HG03432 (cell line): ENCODE data around the gene PRR36.
A peak's percentile ranks its signal among the peaks of the same experiment; 100 is the strongest.

Experiments used
- ATAC-seq: cut with Tn5 transposase; IDR thresholded peaks from one replicate; pipeline ENCODE4 v1.9.1; 2021; ENCODE audit warnings: mild to moderate bottlenecking, moderate library complexity; ENCODE audit not compliant: unreplicated experiment

The PRR36 gene

DNA sequence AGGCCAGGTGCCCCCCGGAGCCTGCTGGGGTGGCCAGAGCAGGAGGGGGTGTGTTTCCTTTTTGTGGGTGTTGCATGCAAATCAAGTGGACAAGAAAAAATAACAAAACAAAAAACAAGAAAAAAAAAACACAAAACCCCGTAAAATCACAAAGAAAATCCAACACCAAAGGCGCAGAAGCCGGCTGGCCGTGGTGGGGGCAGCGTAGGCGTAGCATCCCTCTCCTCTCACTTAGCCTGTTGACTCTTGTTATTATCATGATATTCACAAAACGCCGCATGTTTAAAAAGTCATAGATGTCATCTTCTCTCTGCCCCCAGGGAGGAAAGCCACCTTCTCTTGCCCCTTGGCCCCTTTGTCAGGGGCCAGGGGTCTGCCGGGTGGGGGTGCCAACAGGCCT is 39.5 kb upstream of the PRR36 start:
- no peak for ATAC-seq

DNA sequence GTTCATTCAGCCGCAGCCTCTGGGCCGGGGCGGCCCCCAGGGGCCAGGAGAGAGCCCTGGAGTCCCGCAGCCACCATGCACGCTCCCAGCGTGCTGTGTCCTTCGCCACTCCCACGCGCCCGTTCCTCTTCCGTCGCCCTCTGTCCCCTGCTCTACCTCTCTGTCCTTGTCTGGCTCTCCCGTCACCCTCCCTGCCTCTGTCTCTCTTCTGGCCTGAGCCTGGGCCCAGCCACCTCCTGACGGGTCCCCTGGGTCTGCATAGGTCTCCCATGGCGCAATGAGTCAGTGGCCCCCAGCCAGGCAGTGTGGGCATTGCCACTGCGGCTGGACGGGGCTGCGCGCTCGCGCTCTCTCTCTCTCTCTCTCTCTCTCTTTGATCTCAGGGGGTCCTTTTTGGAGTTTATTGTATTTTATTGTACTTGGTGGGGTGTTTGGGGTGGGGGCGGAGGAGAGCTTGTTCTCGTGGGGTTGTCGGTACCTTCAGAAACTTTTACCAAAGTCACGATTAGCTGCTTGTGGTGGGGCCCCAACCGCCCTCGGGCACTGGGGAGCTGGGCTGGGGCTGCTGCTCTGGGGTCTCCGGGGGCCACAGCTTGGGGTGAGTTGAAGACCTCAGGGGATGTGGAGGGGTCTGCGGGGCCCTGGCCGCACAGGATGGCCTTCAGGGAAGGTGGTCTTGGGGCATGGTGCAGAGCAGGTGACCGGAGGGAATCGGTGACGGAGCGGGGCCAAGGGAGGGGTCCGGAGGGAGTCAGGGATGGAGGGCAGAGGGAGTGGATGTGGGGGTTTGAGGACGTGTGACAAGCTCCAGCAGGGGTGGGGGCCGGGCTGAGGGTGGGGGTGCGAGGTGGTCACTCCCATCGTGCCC is 38.7 kb upstream of the PRR36 start:
- ATAC-seq: no peak

- no peak for ATAC-seq
Measured at GRCh38 chr19:7912144-7912696, 38.0 kb upstream of the PRR36 start.

- no peak for ATAC-seq
Measured at GRCh38 chr19:7911508-7912143, 37.4 kb upstream of the PRR36 start.

DNA sequence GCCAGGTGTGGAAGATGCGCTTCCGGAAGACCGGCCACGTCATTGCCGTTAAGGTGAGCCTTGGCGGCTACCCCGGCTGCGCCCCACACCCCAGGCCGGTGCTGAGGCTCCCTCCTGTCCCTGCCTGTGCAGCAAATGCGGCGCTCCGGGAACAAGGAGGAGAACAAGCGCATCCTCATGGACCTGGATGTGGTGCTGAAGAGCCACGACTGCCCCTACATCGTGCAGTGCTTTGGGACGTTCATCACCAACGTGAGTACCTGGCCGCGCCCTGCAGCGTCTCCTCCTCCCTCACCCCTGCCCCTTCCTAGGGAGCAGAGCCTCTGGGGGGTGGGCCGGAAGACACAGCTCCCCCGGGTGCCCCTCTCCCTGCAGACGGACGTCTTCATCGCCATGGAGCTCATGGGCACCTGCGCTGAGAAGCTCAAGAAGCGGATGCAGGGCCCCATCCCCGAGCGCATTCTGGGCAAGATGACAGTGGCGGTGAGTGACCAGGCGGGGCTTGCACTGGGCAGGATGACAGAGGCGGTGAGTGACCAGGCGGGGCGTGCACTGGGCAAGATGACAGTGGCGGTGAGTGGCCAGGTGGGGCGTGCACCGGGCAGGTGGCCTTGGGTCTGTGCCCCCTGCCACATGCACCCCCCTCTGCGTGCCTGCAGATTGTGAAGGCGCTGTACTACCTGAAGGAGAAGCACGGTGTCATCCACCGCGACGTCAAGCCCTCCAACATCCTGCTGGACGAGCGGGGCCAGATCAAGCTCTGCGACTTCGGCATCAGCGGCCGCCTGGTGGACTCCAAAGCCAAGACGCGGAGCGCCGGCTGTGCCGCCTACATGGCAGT is 36.4 kb upstream of the PRR36 start:
- ATAC-seq: no peak

GRCh38 chr19:7909471-7910067 is 35.4 kb upstream of the PRR36 start:
- no peak for ATAC-seq

DNA sequence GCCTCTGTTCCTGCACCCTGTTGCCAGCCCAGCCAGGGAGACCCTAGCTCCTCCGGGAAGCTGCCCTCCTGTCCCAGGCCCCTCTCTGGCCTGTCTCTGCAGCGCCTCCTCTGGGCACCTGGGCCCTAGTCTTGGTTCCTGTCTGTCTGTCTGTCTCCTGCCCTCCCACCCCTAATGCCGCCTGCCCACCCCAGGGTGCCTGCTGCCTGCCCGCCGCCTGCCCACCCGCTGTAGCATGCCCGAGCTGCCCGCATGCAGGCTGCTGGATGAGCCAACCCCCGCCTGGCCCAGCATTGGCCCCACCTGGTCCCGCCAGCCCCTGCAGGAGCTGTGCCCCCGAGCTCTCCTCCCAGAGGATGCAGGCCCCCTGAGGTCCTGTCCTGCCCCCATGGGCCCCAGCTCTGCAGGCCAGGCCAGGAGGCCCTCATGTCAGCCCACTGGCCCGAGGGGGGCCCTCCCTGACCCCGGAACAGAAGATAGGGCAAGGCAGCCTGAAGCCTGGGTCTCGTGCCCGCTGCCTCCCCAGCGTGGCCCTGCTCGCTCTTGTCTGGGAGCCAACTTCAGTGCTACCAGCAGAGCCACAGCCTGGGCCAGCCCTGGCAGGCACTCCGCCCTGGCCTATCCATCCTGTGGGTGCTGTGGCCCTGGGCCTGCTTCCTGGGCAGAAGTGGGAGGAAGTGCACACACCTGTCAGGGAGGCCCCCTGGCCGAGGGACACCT is 34.7 kb upstream of the PRR36 start:
- ATAC-seq: no peak

- ATAC-seq: no peak
Measured at GRCh38 chr19:7908078-7908699, 34.0 kb upstream of the PRR36 start.

DNA sequence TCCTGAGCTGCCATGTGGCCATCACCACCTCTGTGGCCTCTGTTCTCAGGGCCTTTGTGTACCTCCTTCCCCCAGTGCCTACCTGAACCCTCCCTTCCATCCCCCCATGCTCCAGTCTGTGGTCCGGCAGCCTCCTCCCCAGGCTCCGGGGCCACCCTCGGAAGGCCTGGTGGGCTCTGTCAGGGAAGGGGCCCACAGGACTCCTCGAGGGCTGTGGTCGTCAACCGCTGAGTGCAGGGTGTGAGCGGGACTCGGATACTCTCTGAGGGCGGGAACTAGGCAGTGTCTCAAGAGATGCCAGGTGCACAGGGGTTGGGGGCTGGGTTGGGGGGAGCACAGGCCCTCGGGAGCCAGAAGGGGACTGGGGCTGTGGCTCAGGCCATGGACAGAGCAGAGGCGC is 33.4 kb upstream of the PRR36 start:
- ATAC-seq: no peak

- no peak for ATAC-seq
Measured at GRCh38 chr19:7907122-7907521, 32.9 kb upstream of the PRR36 start.

DNA sequence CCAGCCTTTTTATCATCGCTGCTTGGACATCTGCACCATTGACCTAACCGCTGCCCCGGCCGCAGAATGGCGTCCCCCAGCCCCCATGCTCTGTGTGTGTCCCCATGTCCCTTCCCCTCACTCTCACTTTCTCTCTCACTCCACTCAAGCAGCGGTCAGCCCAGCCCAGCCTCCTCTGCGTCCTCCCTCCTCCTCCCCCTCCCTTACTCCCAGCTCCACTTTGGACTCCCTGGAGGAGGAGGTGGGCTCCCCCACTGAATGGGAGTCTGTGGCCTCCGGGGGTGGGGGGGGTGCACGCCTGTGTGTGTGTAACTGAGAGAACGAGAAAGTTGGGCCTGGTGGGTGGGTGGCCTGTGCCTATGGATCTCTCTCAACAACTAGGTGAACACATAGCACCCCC is 31.7 kb upstream of the PRR36 start:
- no peak for ATAC-seq

GRCh38 chr19:7905268-7905667 is 31.1 kb upstream of the PRR36 start:
- no peak for ATAC-seq

GRCh38 chr19:7904074-7905020 is 30.2 kb upstream of the PRR36 start:
- ATAC-seq: peak; percentile 37

DNA sequence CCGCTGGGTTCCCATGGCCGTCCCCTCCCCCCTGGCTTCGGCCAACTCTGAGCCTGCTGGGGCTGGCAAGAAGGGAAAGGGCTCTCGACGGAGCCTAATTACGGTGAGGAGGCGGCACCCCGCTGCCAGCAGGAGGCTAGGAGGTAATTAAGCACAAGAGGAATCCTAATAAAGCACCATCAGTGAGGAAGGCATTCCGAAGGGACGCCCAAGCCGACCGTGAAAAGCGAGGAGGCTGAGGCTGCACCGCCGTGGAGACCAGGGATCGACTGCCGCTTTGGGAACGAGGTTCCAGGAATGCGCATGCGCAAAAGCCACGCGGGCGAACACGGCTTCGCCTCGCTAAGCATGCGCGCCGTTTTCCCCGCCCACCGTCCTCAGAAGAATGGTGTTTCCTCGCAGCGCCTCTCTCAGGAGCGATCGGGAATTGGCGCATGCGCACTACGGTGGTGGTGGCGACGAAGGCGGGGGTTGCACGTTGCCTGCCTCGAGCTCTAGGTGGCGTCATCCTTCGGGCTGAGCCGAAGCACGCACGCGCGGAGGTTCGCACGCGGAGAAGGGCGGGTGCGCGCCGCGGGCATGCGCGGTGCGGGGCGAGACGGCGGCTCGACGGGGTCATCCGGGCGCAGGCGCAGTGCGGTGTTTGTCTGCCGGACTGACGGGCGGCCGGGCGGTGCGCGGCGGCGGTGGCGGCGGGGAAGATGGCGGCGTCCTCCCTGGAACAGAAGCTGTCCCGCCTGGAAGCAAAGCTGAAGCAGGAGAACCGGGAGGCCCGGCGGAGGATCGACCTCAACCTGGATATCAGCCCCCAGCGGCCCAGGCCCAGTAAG is 29.3 kb upstream of the PRR36 start, which contains the start of gene MAP2K7:
Gene MAP2K7, plus strand, starts transcription at position 634 of the 830 bp plus-strand sequence. Its CDS starts 68 bp downstream, at position 702.
- ATAC-seq: peak; percentile 79

GRCh38 chr19:7902796-7903243 is 28.6 kb upstream of the PRR36 start:
- peak; percentile 4 for ATAC-seq

DNA sequence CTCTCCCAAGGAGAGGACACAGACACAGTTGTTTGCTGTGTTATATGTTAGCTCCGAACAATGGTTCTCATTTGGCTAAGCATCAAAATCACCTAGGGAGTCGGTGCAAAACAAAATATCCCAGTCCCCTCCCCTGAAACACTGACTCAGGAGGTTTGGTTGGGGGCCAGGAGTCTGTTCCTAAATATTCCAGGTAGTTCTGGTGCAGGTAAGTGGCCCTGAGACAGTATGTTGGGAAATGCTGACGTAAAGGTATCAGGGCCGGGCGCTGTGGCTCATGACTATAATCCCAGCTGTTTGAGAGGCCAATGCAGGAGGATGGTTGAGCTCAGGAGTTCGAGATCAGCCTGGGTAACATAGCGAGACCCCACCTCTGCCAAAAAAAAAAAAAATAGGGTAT is 27.1 kb upstream of the PRR36 start:
- ATAC-seq: no peak

DNA sequence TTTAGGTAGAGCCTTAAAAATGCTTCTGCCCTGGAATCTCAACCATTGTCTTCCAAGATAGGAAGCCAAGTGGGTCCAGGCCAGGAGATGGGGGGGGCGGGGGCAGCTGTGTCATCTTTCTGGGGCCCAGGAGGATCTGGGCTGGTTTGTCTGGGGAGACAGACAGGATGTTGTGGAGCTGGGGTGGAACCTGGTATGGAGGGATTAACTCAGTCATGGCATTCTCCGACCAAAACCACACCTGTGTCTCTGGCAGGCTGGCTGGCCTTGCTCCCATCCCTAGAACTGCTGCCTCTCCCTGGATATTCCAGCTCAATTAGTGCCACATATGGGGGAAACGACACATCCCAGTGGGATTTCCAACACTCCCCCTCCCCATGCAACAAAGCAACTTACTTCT is 26.7 kb upstream of the PRR36 start:
- ATAC-seq: no peak
